Lung (tissue), 12 donors: ENCODE measurements around the gene PTCH2. TPM values are rescaled to one million over a fixed set of nuclear protein-coding genes. Genes with fewer than 3 reads are reported as not detected.

ENCODE experiments used
- ATAC-seq: fragments of 200-7000 bp; cut with Tn5 transposase; one replicate; pipeline ENCODE4 v1.9.1; 2020; ENCODE audit warnings: moderate number of reproducible peaks; ENCODE audit not compliant: insufficient read depth, low FRiP score
- DNase-seq, 3 donors: peaks; one replicate each; pipeline ENCODE4 v3.0.0-alpha.2; 2013 to 2017
- H3K27ac ChIP-seq, 2 donors: one replicate each; pipeline ENCODE4 v1.5.1; 2013; ENCODE audit warnings: mild to moderate bottlenecking in 2 of 2, moderate library complexity in 2 of 2, control low read depth in 1 of 2, inconsistent platforms in 1 of 2, low read depth in 1 of 2, low read length in 1 of 2
- H3K27me3 ChIP-seq, 3 donors: one replicate each; pipeline ENCODE4 v1.5.1; 2013; ENCODE audit warnings: low read length in 2 of 3; ENCODE audit not compliant: control insufficient read depth in 3 of 3, insufficient read depth in 3 of 3
- H3K36me3 ChIP-seq, 4 donors: one replicate each; pipeline ENCODE4 v1.5.1; 2013; ENCODE audit warnings: low read length in 4 of 4, mild to moderate bottlenecking in 1 of 4, moderate library complexity in 1 of 4; ENCODE audit not compliant: control insufficient read depth in 4 of 4, insufficient read depth in 4 of 4
- H3K4me1 ChIP-seq, 5 donors: one replicate each; pipeline ENCODE4 v1.5.1; 2013; ENCODE audit warnings: low read length in 5 of 5, mild to moderate bottlenecking in 2 of 5, moderate library complexity in 1 of 5; ENCODE audit not compliant: control insufficient read depth in 5 of 5, insufficient read depth in 5 of 5
- H3K4me3 ChIP-seq: one replicate; pipeline ENCODE4 v1.5.1; 2013; ENCODE audit warnings: mild to moderate bottlenecking, control low read depth, moderate library complexity
- H3K9ac ChIP-seq, 2 donors: one replicate each; pipeline ENCODE4 v1.5.1; 2013; ENCODE audit warnings: low read length in 2 of 2, control low read depth in 1 of 2; ENCODE audit not compliant: insufficient read depth in 1 of 2
- H3K9me3 ChIP-seq, 4 donors: one replicate each; pipeline ENCODE4 v1.5.1; 2013; ENCODE audit warnings: low read length in 3 of 4, mild to moderate bottlenecking in 1 of 4, moderate library complexity in 1 of 4; ENCODE audit not compliant: control insufficient read depth in 4 of 4, insufficient read depth in 3 of 4
- WGBS, 2 donors: extraction: QIAGEN DNeasy Blood & Tissue Kit; methylation state at CpG; one replicate each; pipeline ENCODE4 v1.1.7; 2013; 5-methylcytosine and 5-hydroxymethylcytosine counted together
- polyA plus RNA-seq, 2 donors: library from polyadenylated mRNA; stranded (reverse); fragments of 200-250 nt; gene quantifications; one replicate each; pipeline ENCODE4 v1.2.1, GENCODE V29; 2013
- total RNA-seq, 2 donors: library from RNA; depleted of rRNA in 1 of 2; stranded (reverse); fragments of >200 nt in 1 of 2; gene quantifications; one replicate each; pipeline ENCODE4 v1.2.1, GENCODE V29; 2014 to 2021
- TF ChIP-seq, protein P1 (sequence below): IDR thresholded peaks from 2 replicates; pipeline ENCODE4 v1.5.1; 2012; ENCODE audit warnings: mild to moderate bottlenecking; ENCODE audit errors: control extremely low read depth, extremely low read depth
- donor health status: control.
- donor health status: control.
- donor health status: Bipolar disorder and iron deficiency.
- donor health status: healthy.
- donor health status: DM: yes; HTN: yes; CAD: no.

PTCH2 gene
- total and polyA plus RNA-seq, 4 donors = 0.37 to 1.7 (median 0.66) TPM

- H3K4me3 ChIP-seq = no peak within 1 kb of the TSS
- no peaks in the 10 kb centered on the region for H3K27me3 ChIP-seq
- peak within 1 kb of the TSS; percentile 79 to 82 for H3K9ac ChIP-seq
- H3K27ac ChIP-seq = peak within 1 kb of the TSS; percentile 92 to 100
- DNase-seq (no peak), ATAC-seq (no peak)
- WGBS, 2 donors = 54 to 72% methylated on average over 7 of the region's 7 CpGs
- no peaks in the 10 kb centered on the region for H3K9me3 ChIP-seq
- peaks cover 2 to 39% (median 10%) of the 10 kb centered on the region in 4 donors for H3K36me3 ChIP-seq
- TF ChIP-seq, protein P1, sequence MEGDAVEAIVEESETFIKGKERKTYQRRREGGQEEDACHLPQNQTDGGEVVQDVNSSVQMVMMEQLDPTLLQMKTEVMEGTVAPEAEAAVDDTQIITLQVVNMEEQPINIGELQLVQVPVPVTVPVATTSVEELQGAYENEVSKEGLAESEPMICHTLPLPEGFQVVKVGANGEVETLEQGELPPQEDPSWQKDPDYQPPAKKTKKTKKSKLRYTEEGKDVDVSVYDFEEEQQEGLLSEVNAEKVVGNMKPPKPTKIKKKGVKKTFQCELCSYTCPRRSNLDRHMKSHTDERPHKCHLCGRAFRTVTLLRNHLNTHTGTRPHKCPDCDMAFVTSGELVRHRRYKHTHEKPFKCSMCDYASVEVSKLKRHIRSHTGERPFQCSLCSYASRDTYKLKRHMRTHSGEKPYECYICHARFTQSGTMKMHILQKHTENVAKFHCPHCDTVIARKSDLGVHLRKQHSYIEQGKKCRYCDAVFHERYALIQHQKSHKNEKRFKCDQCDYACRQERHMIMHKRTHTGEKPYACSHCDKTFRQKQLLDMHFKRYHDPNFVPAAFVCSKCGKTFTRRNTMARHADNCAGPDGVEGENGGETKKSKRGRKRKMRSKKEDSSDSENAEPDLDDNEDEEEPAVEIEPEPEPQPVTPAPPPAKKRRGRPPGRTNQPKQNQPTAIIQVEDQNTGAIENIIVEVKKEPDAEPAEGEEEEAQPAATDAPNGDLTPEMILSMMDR = no peak
- peaks cover 13 to 69% (median 42%) of the 10 kb centered on the region in 5 donors for H3K4me1 ChIP-seq
Observed at GRCh38 chr1:44806704-44807363, 36.2 kb downstream of the PTCH2 start, which contains the start of gene DYNLT4. TSS of gene DYNLT4 (minus strand) at chr1:44807351. CDS start at chr1:44806668, 683 bp downstream.

DNA sequence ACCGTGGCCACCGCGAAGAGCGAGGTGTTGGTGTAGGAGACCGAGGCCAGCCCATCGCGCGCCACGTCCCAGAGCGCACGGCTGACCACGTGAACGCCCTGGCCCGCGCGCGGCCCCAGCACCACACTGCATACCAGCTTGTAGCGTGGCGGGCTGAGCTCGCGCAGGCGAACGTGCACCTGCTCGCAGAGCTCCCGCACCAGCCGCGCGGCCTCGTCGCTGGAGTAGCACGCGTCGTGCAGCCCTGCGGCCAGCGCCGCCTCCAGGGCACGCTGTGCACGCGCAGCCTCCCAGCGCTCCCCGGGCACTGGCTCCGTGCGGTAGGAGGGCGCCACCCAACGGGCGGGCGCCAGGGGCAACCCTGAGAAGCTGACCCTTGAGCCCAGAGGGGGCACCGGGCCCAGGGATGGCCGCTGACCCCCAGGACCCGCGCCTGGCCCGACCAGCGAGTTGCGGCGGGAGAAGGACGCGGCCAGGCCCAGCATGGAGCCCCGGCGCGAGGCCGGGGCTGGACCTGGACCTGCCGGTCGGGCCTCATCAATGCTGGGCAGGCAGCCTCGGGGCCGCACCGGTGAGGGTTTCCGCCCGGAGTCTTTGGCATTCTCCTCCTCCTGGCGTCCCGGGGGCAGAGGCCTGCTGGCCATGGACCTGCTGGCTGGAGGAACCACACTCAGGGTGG is 36.9 kb downstream of the PTCH2 start:
- ATAC-seq = no peak
- peaks cover 2 to 39% (median 10%) of the 10 kb centered on the region in 4 donors for H3K36me3 ChIP-seq
- H3K4me1 ChIP-seq = peaks cover 13 to 70% (median 36%) of the 10 kb centered on the region in 5 donors
- no peak overlapping the region for H3K4me3 ChIP-seq
- no peaks in the 10 kb centered on the region for H3K9me3 ChIP-seq
- DNase-seq = no peak
- TF ChIP-seq, protein P1 = no peak
- peak overlapping the region; percentile 92 to 100 for H3K27ac ChIP-seq
- H3K27me3 ChIP-seq = no peaks in the 10 kb centered on the region
- 94 to 97% methylated on average over 70 of the region's 70 CpGs for WGBS, 2 donors
- H3K9ac ChIP-seq = no peak overlapping the region

DNA sequence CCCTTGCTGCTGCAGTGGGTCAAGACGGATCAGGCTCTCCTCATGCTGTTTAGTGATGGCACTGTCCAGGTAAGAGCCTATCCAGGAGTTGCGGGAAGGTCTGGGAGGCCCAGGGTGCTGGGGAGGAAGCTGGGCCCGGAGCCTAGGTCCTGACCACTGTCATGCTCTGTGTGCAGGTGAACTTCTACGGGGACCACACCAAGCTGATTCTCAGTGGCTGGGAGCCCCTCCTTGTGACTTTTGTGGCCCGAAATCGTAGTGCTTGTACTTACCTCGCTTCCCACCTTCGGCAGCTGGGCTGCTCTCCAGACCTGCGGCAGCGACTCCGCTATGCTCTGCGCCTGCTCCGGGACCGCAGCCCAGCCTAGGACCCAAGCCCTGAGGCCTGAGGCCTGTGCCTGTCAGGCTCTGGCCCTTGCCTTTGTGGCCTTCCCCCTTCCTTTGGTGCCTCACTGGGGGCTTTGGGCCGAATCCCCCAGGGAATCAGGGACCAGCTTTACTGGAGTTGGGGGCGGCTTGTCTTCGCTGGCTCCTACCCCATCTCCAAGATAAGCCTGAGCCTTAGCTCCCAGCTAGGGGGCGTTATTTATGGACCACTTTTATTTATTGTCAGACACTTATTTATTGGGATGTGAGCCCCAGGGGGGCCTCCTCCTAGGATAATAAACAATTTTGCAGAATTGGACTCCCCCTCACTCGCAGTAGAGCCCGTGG is 37.6 kb downstream of the PTCH2 start:
- Histone ChIP-seq H3K4me1 (peaks cover 13 to 68% (median 34%) of the 10 kb centered on the region in 5 donors), H3K9me3 (no peaks in the 10 kb centered on the region), H3K27ac (peak overlapping the region in 1 of 2 donors; percentile 100), H3K36me3 (peaks cover 2 to 39% (median 10%) of the 10 kb centered on the region in 4 donors), H3K27me3 (no peaks in the 10 kb centered on the region), H3K4me3 (no peak overlapping the region), H3K9ac (no peak overlapping the region)
- TF ChIP-seq, protein P1 = no peak
- ATAC-seq = no peak
- 94 to 96% methylated on average over 19 to 20 of the region's 20 CpGs for WGBS, 2 donors
- DNase-seq = no peak
